Lower leg skin (tissue), 3 donors: Measurements from ENCODE around the gene RPS10.

ENCODE experiments used
- POLR2A ChIP-seq, 2 donors: fragments of 450-650 bp; IDR thresholded peaks; one replicate each; pipeline ENCODE4 v1.6.1; 2016 to 2017; ENCODE audit warnings: antibody characterized with exemption in 2 of 2, mild to moderate bottlenecking in 1 of 2, moderate library complexity in 1 of 2
- TF ChIP-seq, protein P1 (sequence below), 3 donors: fragments of 450-650 bp; IDR thresholded peaks; one replicate each; pipeline ENCODE4 v1.5.1; 2016; ENCODE audit warnings: antibody characterized with exemption in 3 of 3, mild to moderate bottlenecking in 3 of 3, moderate library complexity in 2 of 3

DNA sequence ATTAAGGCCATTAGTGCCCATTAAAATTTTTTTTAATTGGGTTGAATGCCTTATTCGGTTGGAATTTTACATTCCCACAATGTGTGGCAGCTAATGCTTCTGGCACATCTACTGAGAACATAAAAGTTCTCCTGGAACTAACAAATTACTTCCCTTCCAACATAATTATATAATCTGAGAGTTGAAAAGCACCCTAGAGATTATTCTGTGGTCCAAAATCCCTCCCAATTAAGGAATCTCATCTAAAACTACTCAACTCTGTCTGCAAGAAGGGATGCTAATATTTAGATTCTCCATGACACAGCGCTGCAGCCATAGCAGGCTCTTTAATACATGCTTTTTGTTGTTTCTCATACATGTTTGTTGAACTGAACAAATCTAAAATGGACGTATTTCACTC, 37.4 kb downstream of the RPS10 start:
- TF ChIP-seq, protein P1, sequence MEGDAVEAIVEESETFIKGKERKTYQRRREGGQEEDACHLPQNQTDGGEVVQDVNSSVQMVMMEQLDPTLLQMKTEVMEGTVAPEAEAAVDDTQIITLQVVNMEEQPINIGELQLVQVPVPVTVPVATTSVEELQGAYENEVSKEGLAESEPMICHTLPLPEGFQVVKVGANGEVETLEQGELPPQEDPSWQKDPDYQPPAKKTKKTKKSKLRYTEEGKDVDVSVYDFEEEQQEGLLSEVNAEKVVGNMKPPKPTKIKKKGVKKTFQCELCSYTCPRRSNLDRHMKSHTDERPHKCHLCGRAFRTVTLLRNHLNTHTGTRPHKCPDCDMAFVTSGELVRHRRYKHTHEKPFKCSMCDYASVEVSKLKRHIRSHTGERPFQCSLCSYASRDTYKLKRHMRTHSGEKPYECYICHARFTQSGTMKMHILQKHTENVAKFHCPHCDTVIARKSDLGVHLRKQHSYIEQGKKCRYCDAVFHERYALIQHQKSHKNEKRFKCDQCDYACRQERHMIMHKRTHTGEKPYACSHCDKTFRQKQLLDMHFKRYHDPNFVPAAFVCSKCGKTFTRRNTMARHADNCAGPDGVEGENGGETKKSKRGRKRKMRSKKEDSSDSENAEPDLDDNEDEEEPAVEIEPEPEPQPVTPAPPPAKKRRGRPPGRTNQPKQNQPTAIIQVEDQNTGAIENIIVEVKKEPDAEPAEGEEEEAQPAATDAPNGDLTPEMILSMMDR (IDR thresholded peaks at IDR 0.05): no peak
- TF ChIP-seq POLR2A (IDR thresholded peaks at IDR 0.05): no peak
